ENCODE measurements around the gene NUP98.

The NUP98 gene

DNA sequence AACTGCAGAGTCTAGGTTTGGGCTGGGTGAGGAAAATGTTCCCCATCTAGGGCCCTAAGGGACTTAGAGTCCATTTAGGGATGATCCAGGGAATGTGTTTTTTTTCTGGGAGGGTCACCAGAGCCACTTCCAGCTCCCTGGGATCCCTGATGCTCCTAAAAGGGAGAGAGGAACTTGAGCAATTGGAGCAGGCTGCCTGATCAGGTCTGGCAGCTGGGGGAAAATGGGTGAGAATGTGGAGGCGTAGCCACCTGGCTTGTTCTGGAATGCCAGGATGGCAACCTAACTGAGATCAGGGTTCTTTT is 12.2 kb upstream of the NUP98 start:
- TF ChIP-seq, protein P1, sequence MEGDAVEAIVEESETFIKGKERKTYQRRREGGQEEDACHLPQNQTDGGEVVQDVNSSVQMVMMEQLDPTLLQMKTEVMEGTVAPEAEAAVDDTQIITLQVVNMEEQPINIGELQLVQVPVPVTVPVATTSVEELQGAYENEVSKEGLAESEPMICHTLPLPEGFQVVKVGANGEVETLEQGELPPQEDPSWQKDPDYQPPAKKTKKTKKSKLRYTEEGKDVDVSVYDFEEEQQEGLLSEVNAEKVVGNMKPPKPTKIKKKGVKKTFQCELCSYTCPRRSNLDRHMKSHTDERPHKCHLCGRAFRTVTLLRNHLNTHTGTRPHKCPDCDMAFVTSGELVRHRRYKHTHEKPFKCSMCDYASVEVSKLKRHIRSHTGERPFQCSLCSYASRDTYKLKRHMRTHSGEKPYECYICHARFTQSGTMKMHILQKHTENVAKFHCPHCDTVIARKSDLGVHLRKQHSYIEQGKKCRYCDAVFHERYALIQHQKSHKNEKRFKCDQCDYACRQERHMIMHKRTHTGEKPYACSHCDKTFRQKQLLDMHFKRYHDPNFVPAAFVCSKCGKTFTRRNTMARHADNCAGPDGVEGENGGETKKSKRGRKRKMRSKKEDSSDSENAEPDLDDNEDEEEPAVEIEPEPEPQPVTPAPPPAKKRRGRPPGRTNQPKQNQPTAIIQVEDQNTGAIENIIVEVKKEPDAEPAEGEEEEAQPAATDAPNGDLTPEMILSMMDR (IDR thresholded peaks at IDR 0.05; ENCODE audit: borderline replicate concordance, insufficient read depth, low read depth, low read length) = no peak
- no peak overlapping the region for H3K4me3 ChIP-seq (ENCODE audit: low read depth, low read length)

DNA sequence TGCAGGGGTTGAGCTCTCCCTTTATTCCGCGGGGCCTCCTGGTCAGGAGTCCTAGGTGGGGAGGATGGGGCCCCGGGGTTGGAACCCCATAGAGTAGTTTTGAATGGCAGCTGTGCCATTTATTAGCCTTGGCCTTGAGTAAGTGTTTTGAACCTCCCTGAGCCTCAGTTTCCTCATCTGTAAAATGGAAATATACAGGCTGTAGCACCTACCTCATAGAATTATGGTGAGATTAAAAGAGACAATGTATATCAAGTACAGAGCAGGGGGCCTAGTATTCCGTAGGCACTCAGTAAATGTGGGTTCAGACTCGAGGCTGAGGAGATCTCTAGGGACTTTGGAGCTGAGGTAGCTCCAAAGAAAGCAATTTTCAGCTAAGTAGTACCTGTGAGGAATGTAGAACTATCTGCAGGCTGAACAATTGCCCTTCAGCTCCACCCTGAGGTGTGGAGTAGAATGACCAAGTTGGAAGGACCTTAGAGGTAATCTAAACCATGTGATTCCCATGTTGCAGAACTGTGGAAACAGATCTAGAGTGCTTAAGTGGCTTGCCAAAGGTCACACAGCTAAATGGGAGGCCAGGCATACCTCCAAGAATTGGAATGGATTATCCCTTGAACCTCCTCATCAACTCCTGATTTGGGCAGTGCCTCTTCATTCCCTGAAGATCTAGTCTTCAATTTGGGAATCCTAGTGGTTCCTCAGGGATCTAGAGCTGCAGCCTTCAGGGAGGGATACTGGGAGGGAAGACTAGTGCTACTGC is 11.7 kb upstream of the NUP98 start:
- peak overlapping the region; percentile 62 for H3K4me3 ChIP-seq (ENCODE audit: low read depth, low read length)
- TF ChIP-seq, protein P1 (IDR thresholded peaks at IDR 0.05; ENCODE audit: borderline replicate concordance, insufficient read depth, low read depth, low read length) = peak; percentile 54; the same call in 1 of the 2 replicates

- H3K4me3 ChIP-seq (ENCODE audit: low read depth, low read length) = peak within 1 kb of the TSS; percentile 62
- TF ChIP-seq, protein P1 (IDR thresholded peaks at IDR 0.05; ENCODE audit: borderline replicate concordance, insufficient read depth, low read depth, low read length) = peak; percentile 79
These were observed 10.8 kb upstream of the NUP98 start, which contains the start of gene PGAP2 for GRCh38 chr11:3807909-3808860. Gene PGAP2, plus strand, starts transcription at chr11:3808560. Its CDS starts 2,700 bp downstream, at chr11:3811260.

- TF ChIP-seq, protein P1 (IDR thresholded peaks at IDR 0.05; ENCODE audit: borderline replicate concordance, insufficient read depth, low read depth, low read length) = no peak
- no peak overlapping the region for H3K4me3 ChIP-seq (ENCODE audit: low read depth, low read length)
These were observed 6.6 kb upstream of the NUP98 start for GRCh38 chr11:3803726-3804495.

GRCh38 chr11:3802011-3802790 is 4.8 kb upstream of the NUP98 start:
- TF ChIP-seq, protein P1 (IDR thresholded peaks at IDR 0.05; ENCODE audit: borderline replicate concordance, insufficient read depth, low read depth, low read length) = no peak
- H3K4me3 ChIP-seq (ENCODE audit: low read depth, low read length) = no peak overlapping the region

DNA sequence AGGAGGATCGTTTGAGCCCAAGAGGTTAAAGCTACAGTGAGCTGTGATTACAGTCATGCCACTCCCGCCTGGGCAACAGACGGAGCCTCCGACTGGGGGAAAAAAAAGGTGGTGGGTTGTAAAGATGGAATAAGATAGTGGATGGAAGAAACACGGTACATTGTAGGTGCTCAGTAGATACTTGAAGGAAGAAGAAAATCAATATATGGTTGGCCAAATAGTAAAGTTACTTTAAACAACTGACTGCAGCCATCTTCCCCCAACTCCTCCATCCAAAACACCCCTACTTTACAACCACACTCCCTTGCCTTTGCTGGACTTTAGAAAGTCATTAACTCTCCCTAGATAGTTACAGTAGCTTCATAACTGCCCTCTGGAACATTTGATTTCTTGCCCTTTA is 2.5 kb upstream of the NUP98 start:
- TF ChIP-seq, protein P1 (IDR thresholded peaks at IDR 0.05; ENCODE audit: borderline replicate concordance, insufficient read depth, low read depth, low read length) = no peak

More for the DNA sequence above, 2.5 kb upstream of the NUP98 start:
- H3K4me3 ChIP-seq (ENCODE audit: low read depth, low read length) = no peak overlapping the region

Measured in GM12875 (cell line).